Measurements from ENCODE around the gene HEY2. TPM values are rescaled to one million over a fixed set of nuclear protein-coding genes. Genes with fewer than 3 reads are reported as not detected.

Gene HEY2
- total and polyA plus RNA-seq, 4 donors, result 10.3 to 28.3 (median 22.0) TPM

GRCh38 chr6:125718109-125718508 is 31.3 kb upstream of the HEY2 start:
- DNase-seq (ENCODE audit: low read depth in 4 of 6, low spot score in 6 of 6), result no peak
- Histone ChIP-seq H3K4me3 (ENCODE audit: low read depth, low read length) (no peak overlapping the region), H3K27ac (ENCODE audit: low read depth, low read length) (no peak overlapping the region), H3K9me3 (ENCODE audit: control insufficient read depth, insufficient read depth, low read length) (no peaks in the 10 kb centered on the region), H3K36me3 (ENCODE audit: control insufficient read depth, insufficient read depth, low read length) (no peaks in the 10 kb centered on the region), H3K27me3 (ENCODE audit: control insufficient read depth, insufficient read depth, low read length) (no peaks in the 10 kb centered on the region), H3K4me1 (ENCODE audit: control insufficient read depth, insufficient read depth, low read length) (peaks cover 5% of the 10 kb centered on the region)
- WGBS (ENCODE audit: insufficient coverage), result no CpG with 5 or more reads among the region's 2 CpGs

GRCh38 chr6:125722886-125723285 is 26.5 kb upstream of the HEY2 start:
- DNase-seq (ENCODE audit: low read depth in 4 of 6, low spot score in 6 of 6), result no peak
- H3K36me3 ChIP-seq (ENCODE audit: control insufficient read depth, insufficient read depth, low read length), result no peaks in the 10 kb centered on the region
- no peak overlapping the region for H3K4me3 ChIP-seq (ENCODE audit: low read depth, low read length)
- H3K4me1 ChIP-seq (ENCODE audit: control insufficient read depth, insufficient read depth, low read length), result no peaks in the 10 kb centered on the region
- H3K27me3 ChIP-seq (ENCODE audit: control insufficient read depth, insufficient read depth, low read length), result no peaks in the 10 kb centered on the region
- no peak overlapping the region for H3K27ac ChIP-seq (ENCODE audit: low read depth, low read length)
- H3K9me3 ChIP-seq (ENCODE audit: control insufficient read depth, insufficient read depth, low read length), result no peaks in the 10 kb centered on the region

GRCh38 chr6:125727216-125727615 is 22.2 kb upstream of the HEY2 start:
- DNase-seq (ENCODE audit: low read depth in 4 of 6, low spot score in 6 of 6), result no peak

GRCh38 chr6:125728739-125729138 is 20.7 kb upstream of the HEY2 start:
- no peak overlapping the region for H3K4me3 ChIP-seq (ENCODE audit: low read depth, low read length)
- no peaks in the 10 kb centered on the region for H3K4me1 ChIP-seq (ENCODE audit: control insufficient read depth, insufficient read depth, low read length)
- no peak overlapping the region for H3K27ac ChIP-seq (ENCODE audit: low read depth, low read length)
- H3K27me3 ChIP-seq (ENCODE audit: control insufficient read depth, insufficient read depth, low read length), result no peaks in the 10 kb centered on the region
- WGBS (ENCODE audit: insufficient coverage), result no CpG with 5 or more reads among the region's 1 CpG
- H3K9me3 ChIP-seq (ENCODE audit: control insufficient read depth, insufficient read depth, low read length), result no peaks in the 10 kb centered on the region
- no peaks in the 10 kb centered on the region for H3K36me3 ChIP-seq (ENCODE audit: control insufficient read depth, insufficient read depth, low read length)
- DNase-seq (ENCODE audit: low read depth in 4 of 6, low spot score in 6 of 6), result peak in 2 of 6 donors; percentile 17 to 25

More at GRCh38 chr6:125727216-125727615, 22.2 kb upstream of the HEY2 start:
- H3K36me3 ChIP-seq (ENCODE audit: control insufficient read depth, insufficient read depth, low read length), result no peaks in the 10 kb centered on the region
- H3K27me3 ChIP-seq (ENCODE audit: control insufficient read depth, insufficient read depth, low read length), result no peaks in the 10 kb centered on the region
- no peak overlapping the region for H3K4me3 ChIP-seq (ENCODE audit: low read depth, low read length)
- no peak overlapping the region for H3K27ac ChIP-seq (ENCODE audit: low read depth, low read length)
- H3K4me1 ChIP-seq (ENCODE audit: control insufficient read depth, insufficient read depth, low read length), result no peaks in the 10 kb centered on the region
- H3K9me3 ChIP-seq (ENCODE audit: control insufficient read depth, insufficient read depth, low read length), result no peaks in the 10 kb centered on the region

GRCh38 chr6:125729983-125730382 is 19.4 kb upstream of the HEY2 start:
- H3K9me3 ChIP-seq (ENCODE audit: control insufficient read depth, insufficient read depth, low read length), result no peaks in the 10 kb centered on the region
- H3K4me3 ChIP-seq (ENCODE audit: low read depth, low read length), result no peak overlapping the region
- H3K36me3 ChIP-seq (ENCODE audit: control insufficient read depth, insufficient read depth, low read length), result no peaks in the 10 kb centered on the region
- no CpG with 5 or more reads among the region's 2 CpGs for WGBS (ENCODE audit: insufficient coverage)
- H3K27me3 ChIP-seq (ENCODE audit: control insufficient read depth, insufficient read depth, low read length), result no peaks in the 10 kb centered on the region
- no peak for DNase-seq (ENCODE audit: low read depth in 4 of 6, low spot score in 6 of 6)
- no peak overlapping the region for H3K27ac ChIP-seq (ENCODE audit: low read depth, low read length)
- H3K4me1 ChIP-seq (ENCODE audit: control insufficient read depth, insufficient read depth, low read length), result no peaks in the 10 kb centered on the region

GRCh38 chr6:125732398-125732797 is 17.0 kb upstream of the HEY2 start:
- Histone ChIP-seq H3K9me3 (ENCODE audit: control insufficient read depth, insufficient read depth, low read length) (no peaks in the 10 kb centered on the region), H3K27ac (ENCODE audit: low read depth, low read length) (no peak overlapping the region), H3K36me3 (ENCODE audit: control insufficient read depth, insufficient read depth, low read length) (no peaks in the 10 kb centered on the region), H3K27me3 (ENCODE audit: control insufficient read depth, insufficient read depth, low read length) (no peaks in the 10 kb centered on the region), H3K4me3 (ENCODE audit: low read depth, low read length) (no peak overlapping the region), H3K4me1 (ENCODE audit: control insufficient read depth, insufficient read depth, low read length) (no peaks in the 10 kb centered on the region)
- DNase-seq (ENCODE audit: low read depth in 4 of 6, low spot score in 6 of 6), result no peak

- H3K27me3 ChIP-seq (ENCODE audit: control insufficient read depth, insufficient read depth, low read length), result no peaks in the 10 kb centered on the region
- H3K36me3 ChIP-seq (ENCODE audit: control insufficient read depth, insufficient read depth, low read length), result no peaks in the 10 kb centered on the region
- no peaks in the 10 kb centered on the region for H3K4me1 ChIP-seq (ENCODE audit: control insufficient read depth, insufficient read depth, low read length)
- DNase-seq (ENCODE audit: low read depth in 4 of 6, low spot score in 6 of 6), result no peak
- no peak overlapping the region for H3K4me3 ChIP-seq (ENCODE audit: low read depth, low read length)
- no peaks in the 10 kb centered on the region for H3K9me3 ChIP-seq (ENCODE audit: control insufficient read depth, insufficient read depth, low read length)
- no CpG with 5 or more reads among the region's 3 CpGs for WGBS (ENCODE audit: insufficient coverage)
- H3K27ac ChIP-seq (ENCODE audit: low read depth, low read length), result no peak overlapping the region
Measured at GRCh38 chr6:125733516-125734300, 15.7 kb upstream of the HEY2 start.

- no peaks in the 10 kb centered on the region for H3K27me3 ChIP-seq (ENCODE audit: control insufficient read depth, insufficient read depth, low read length)
- no peak overlapping the region for H3K27ac ChIP-seq (ENCODE audit: low read depth, low read length)
- H3K36me3 ChIP-seq (ENCODE audit: control insufficient read depth, insufficient read depth, low read length), result no peaks in the 10 kb centered on the region
- H3K9me3 ChIP-seq (ENCODE audit: control insufficient read depth, insufficient read depth, low read length), result no peaks in the 10 kb centered on the region
- DNase-seq (ENCODE audit: low read depth in 4 of 6, low spot score in 6 of 6), result no peak
- H3K4me1 ChIP-seq (ENCODE audit: control insufficient read depth, insufficient read depth, low read length), result no peaks in the 10 kb centered on the region
- no peak overlapping the region for H3K4me3 ChIP-seq (ENCODE audit: low read depth, low read length)
Measured at GRCh38 chr6:125738276-125738675, 11.2 kb upstream of the HEY2 start.

- no peaks in the 10 kb centered on the region for H3K36me3 ChIP-seq (ENCODE audit: control insufficient read depth, insufficient read depth, low read length)
- no peaks in the 10 kb centered on the region for H3K4me1 ChIP-seq (ENCODE audit: control insufficient read depth, insufficient read depth, low read length)
- no peaks in the 10 kb centered on the region for H3K9me3 ChIP-seq (ENCODE audit: control insufficient read depth, insufficient read depth, low read length)
- H3K27me3 ChIP-seq (ENCODE audit: control insufficient read depth, insufficient read depth, low read length), result no peaks in the 10 kb centered on the region
- WGBS (ENCODE audit: insufficient coverage), result no CpG with 5 or more reads among the region's 1 CpG
- no peak for DNase-seq (ENCODE audit: low read depth in 4 of 6, low spot score in 6 of 6)
- H3K27ac ChIP-seq (ENCODE audit: low read depth, low read length), result no peak overlapping the region
- no peak overlapping the region for H3K4me3 ChIP-seq (ENCODE audit: low read depth, low read length)
Measured at GRCh38 chr6:125739364-125739763, 10.1 kb upstream of the HEY2 start.

- Histone ChIP-seq H3K27me3 (ENCODE audit: control insufficient read depth, insufficient read depth, low read length) (peaks cover 9% of the 10 kb centered on the region), H3K4me1 (ENCODE audit: control insufficient read depth, insufficient read depth, low read length) (peaks cover 3% of the 10 kb centered on the region), H3K4me3 (ENCODE audit: low read depth, low read length) (no peak overlapping the region), H3K9me3 (ENCODE audit: control insufficient read depth, insufficient read depth, low read length) (no peaks in the 10 kb centered on the region), H3K36me3 (ENCODE audit: control insufficient read depth, insufficient read depth, low read length) (no peaks in the 10 kb centered on the region), H3K27ac (ENCODE audit: low read depth, low read length) (no peak overlapping the region)
- no peak for DNase-seq (ENCODE audit: low read depth in 4 of 6, low spot score in 6 of 6)
- WGBS (ENCODE audit: insufficient coverage), result no CpG with 5 or more reads among the region's 2 CpGs
Measured at GRCh38 chr6:125741336-125741735, 8.1 kb upstream of the HEY2 start.
